A673 (cell line): ENCODE data around the gene MCF2L2. TPM values are rescaled to one million over a fixed set of nuclear protein-coding genes. Genes with fewer than 3 reads are reported as not detected.

Source experiments
- BruUV-seq: library from RNA; stranded (reverse); fragments of 400-500 nt; replicated peaks from 2 replicates; lab custom pipeline; 2021; lab: Mats Ljungman, UMichigan
- CTCF ChIA-PET: fragments of 300-600 bp; sonication (Branson Sonifier 250); formaldehyde crosslinking; loops from one replicate; lab custom pipeline; 2022; ENCODE audit warnings: antibody characterized with exemption; lab: Charles Lee
- POLR2A ChIA-PET: fragments of 300-600 bp; sonication (Branson Sonifier 250); formaldehyde crosslinking; loops from one replicate; lab custom pipeline; 2022; ENCODE audit warnings: antibody characterized with exemption; ENCODE audit not compliant: low non-redundant PET; lab: Charles Lee
- DNase-seq: peaks from one replicate; pipeline ENCODE4 v3.0.0-alpha.2; 2015; ENCODE audit warnings: low spot score
- H3K27ac ChIP-seq: fragments of 200-600 bp; sonication (generic); 2 replicates; pipeline ENCODE4 v1.5.1; 2016; ENCODE audit warnings: mixed run types, low read depth, mild to moderate bottlenecking, mixed read lengths, antibody characterized with exemption, low read length; ENCODE audit not compliant: poor library complexity, severe bottlenecking
- H3K27me3 ChIP-seq: fragments of 200-600 bp; sonication (generic); replicated peaks from 2 replicates; pipeline ENCODE4 v1.6.1; 2017; ENCODE audit warnings: mixed run types, low read depth, mild to moderate bottlenecking, mixed read lengths, antibody characterized with exemption, low read length; ENCODE audit not compliant: insufficient read depth, poor library complexity
- H3K36me3 ChIP-seq: fragments of 200-600 bp; sonication (generic); 2 replicates; pipeline ENCODE4 v1.6.1; 2016; ENCODE audit warnings: mixed run types, mild to moderate bottlenecking, mixed read lengths, antibody characterized with exemption, low read length; ENCODE audit not compliant: insufficient read depth, poor library complexity, severe bottlenecking
- H3K4me1 ChIP-seq: fragments of 200-600 bp; sonication (generic); 2 replicates; pipeline ENCODE4 v1.6.1; 2017; ENCODE audit warnings: mixed run types, mild to moderate bottlenecking, mixed read lengths, antibody characterized with exemption, low read length; ENCODE audit not compliant: insufficient read depth, poor library complexity, severe bottlenecking
- H3K4me3 ChIP-seq: fragments of 200-600 bp; sonication (generic); 2 replicates; pipeline ENCODE4 v1.5.1; 2016; ENCODE audit warnings: low read depth, mixed run types, mild to moderate bottlenecking, mixed read lengths, low read length; ENCODE audit not compliant: poor library complexity, severe bottlenecking
- H3K9me3 ChIP-seq: fragments of 200-600 bp; sonication (generic); 2 replicates; pipeline ENCODE4 v1.6.1; 2016; ENCODE audit warnings: mixed run types, low read depth, mild to moderate bottlenecking, mixed read lengths, antibody characterized with exemption, low read length; ENCODE audit not compliant: poor library complexity, severe bottlenecking
- CTCF ChIP-seq: fragments of 300-800, 200-600 bp; sonication (generic); conservative IDR thresholded peaks from 2 replicates; pipeline ENCODE4 v1.5.1; 2017; ENCODE audit warnings: low read depth, mild to moderate bottlenecking, antibody characterized with exemption, low read length, moderate library complexity, mixed read lengths
- EZH2 ChIP-seq: fragments of 200-600 bp; sonication (generic); IDR thresholded peaks from 2 replicates; pipeline ENCODE4 v1.6.1; 2017; ENCODE audit warnings: borderline replicate concordance, low read depth, mild to moderate bottlenecking, mixed read lengths, antibody characterized with exemption, low read length; ENCODE audit not compliant: poor library complexity, severe bottlenecking
- intact Hi-C: fragments of 100-400 bp; cut with micrococcal nuclease; formaldehyde crosslinking; loops from one replicate; pipeline ENCODE4 v1.10.0; 2022; ENCODE audit not compliant: unreplicated experiment
- total RNA-seq: library from RNA; stranded (reverse); gene quantifications from 2 replicates; pipeline ENCODE4 v1.2.3, GENCODE V29; 2021

The MCF2L2 gene
- total RNA-seq, 1 experiment from 2014 or later = not detected

GRCh38 chr3:183353421-183353820 lies 75.0 kb downstream of the MCF2L2 start:
- H3K36me3 ChIP-seq = no peaks in the 10 kb centered on the region

GRCh38 chr3:183350164-183350563 lies 78.3 kb downstream of the MCF2L2 start:
- POLR2A ChIA-PET = no interaction called here
- CTCF ChIA-PET = no interaction called here
- no TSS peak for BruUV-seq

More at GRCh38 chr3:183353421-183353820, 75.0 kb downstream of the MCF2L2 start:
- Histone ChIP-seq H3K4me3 (no peak overlapping the region), H3K27ac (no peak overlapping the region), H3K27me3 (no peaks in the 10 kb centered on the region), H3K9me3 (no peaks in the 10 kb centered on the region), H3K4me1 (no peaks in the 10 kb centered on the region)
- ChIA-PET CTCF (no interaction called here), POLR2A (no interaction called here)
- TF ChIP-seq CTCF (no peak), EZH2 (no peak)
- intact Hi-C loops = no loop called here
- no peak for DNase-seq
- BruUV-seq = no TSS peak

GRCh38 chr3:183349421-183350157 lies 78.8 kb downstream of the MCF2L2 start:
- ChIA-PET POLR2A (no interaction called here), CTCF (no interaction called here)
- Histone ChIP-seq H3K4me1 (no peaks in the 10 kb centered on the region), H3K4me3 (no peak overlapping the region), H3K9me3 (no peaks in the 10 kb centered on the region), H3K27me3 (no peaks in the 10 kb centered on the region), H3K27ac (no peak overlapping the region), H3K36me3 (no peaks in the 10 kb centered on the region)
- no TSS peak for BruUV-seq
- DNase-seq = no peak
- no peak for TF ChIP-seq CTCF
- no peak for TF ChIP-seq EZH2
- intact Hi-C loops = no loop called here

More at GRCh38 chr3:183350164-183350563, 78.3 kb downstream of the MCF2L2 start:
- no peak for DNase-seq
- Histone ChIP-seq H3K36me3 (no peaks in the 10 kb centered on the region), H3K4me3 (no peak overlapping the region), H3K27me3 (no peaks in the 10 kb centered on the region), H3K27ac (no peak overlapping the region), H3K9me3 (no peaks in the 10 kb centered on the region), H3K4me1 (no peaks in the 10 kb centered on the region)
- intact Hi-C loops = no loop called here
- TF ChIP-seq EZH2 (no peak), CTCF (no peak)
